HG02884 (cell line): Measurements from ENCODE around the gene CCNB2.
"Not testable (repeated sequence)": the region's sequence is repeated elsewhere in the genome, so short reads cannot be mapped to it uniquely, and the experiment has no call there.

Experiments
- ATAC-seq: cut with Tn5 transposase; IDR thresholded peaks from one replicate; pipeline ENCODE4 v1.9.1; 2021; ENCODE audit warnings: mild to moderate bottlenecking, moderate library complexity; ENCODE audit not compliant: unreplicated experiment

The CCNB2 gene

GRCh38 chr15:59104912-59105732 is at the start of gene CCNB2:
TSS of gene CCNB2 (plus strand) at chr15:59105146. CDS start at chr15:59105269, 123 bp downstream.
- ATAC-seq = peak; percentile 98

DNA sequence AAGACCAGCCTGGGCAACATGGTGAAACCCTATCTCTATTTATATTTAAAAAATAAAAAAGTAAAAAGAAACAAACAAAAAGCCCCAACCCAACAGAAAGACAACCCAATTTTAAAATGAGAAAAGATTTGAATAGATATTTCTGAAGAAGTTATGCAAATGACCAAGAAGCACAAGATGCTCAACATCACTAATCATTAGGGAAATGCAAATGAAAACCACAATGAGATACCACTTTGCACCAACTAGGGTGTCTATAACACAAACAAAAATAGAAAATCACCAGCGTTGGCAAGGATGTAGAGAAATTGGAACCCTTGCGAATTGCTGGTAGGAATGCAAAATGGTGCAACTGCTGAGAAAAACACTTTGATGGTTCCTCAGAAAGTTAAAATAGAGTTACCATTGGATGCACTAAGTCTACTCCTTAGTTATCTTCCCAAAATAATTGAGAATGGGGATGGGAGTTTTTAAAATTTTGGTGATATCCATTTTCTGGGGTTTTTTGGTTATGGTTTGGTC is 45.8 kb upstream of the CCNB2 start:
- ATAC-seq = no peak

DNA sequence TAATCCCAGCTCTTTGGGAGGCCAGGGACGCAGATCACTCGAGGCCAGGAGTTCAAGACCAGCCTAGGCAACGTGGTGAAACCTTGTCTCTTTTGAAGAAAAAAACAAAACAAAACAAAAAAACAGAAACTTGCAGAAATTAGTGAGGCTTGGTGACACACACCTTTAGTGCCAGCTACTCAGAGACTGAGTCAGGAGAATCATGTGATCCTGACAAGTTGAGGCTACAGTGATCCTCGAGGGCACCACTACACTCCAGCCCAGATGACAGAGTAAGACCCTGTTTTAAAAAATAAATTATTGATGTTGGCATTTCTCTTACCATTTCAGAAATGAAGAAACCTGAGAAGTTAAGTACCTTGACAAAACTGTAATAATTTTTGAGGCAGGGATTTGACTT is 44.6 kb upstream of the CCNB2 start:
- ATAC-seq = no peak

- ATAC-seq = no peak
Observed at GRCh38 chr15:59063042-59063441, 41.9 kb upstream of the CCNB2 start.

DNA sequence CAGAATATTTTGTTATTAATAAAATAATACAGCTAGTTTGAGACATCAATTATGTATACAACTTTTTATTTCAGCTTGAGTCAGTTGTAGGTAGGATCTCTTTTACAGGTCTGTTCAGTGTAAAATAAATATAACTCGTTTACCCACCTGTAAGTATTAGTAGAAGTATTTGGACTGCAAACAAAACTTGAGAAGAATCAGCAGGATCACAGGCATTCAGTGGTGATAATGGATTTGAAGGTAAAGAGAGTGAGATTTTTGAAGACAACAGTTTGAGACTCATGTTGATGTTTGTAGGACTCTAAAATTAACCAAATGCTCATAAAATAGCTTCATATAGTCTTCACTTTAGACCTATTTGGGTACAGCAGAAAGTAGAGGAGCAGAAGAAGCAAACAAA is 35.5 kb upstream of the CCNB2 start:
- ATAC-seq = no peak

DNA sequence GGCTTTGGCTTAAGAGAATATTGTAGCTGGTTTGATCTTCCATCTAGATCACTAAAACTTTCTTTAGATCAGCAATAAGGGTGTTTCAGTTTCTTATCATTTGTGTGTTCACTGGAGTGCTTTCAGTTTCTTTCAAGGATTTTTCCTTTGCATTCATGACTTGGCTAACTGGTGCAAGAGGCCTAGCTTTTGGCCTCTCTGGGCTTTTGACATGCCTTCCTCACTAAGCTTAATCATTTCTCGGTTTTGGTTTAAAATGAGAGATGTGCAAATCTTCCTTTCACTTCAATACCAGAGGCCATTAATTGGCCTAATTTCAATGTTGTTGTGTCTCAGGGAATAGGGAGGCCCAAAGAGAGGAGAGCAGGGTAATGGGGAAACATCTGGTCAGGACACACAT is 30.3 kb upstream of the CCNB2 start:
- no peak for ATAC-seq

- no peak for ATAC-seq
Observed at GRCh38 chr15:59087731-59088130, 17.2 kb upstream of the CCNB2 start.

DNA sequence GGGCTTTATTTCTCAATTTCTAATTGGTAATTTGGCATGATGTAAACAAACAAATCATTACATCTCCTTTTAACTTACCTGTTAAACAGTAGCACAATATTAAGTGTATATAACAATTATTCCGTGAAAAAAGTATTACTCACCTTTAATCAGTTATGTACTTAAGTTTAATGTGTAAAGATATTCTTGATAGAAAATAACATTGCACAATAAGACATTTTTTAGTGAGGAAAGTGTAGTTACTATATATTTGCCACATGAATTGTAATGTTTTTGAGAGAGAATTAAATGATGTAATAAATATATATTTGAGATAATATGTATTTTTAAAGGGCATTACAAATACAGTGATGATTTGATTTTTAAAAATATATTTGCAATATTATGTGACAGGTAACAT is 10.9 kb upstream of the CCNB2 start:
- ATAC-seq = no peak

GRCh38 chr15:59096429-59096828 is 8.5 kb upstream of the CCNB2 start:
- ATAC-seq = no peak

GRCh38 chr15:59099162-59099685 is 5.7 kb upstream of the CCNB2 start:
- no peak for ATAC-seq

DNA sequence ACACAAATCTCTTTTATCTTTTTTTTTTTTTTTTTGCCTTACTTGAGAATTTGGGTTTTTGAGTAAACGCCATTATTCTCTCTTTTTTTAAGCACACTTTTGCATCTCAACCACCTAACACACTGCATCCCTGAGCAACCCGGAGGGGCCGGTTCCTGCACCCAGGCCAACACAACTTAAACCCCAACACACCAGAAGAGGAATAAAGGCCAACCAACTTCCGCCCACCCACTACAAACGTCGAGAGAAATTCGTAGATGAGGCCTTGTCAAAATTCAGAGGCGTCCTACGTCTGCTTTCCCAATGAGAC is 389 bp upstream of the CCNB2 start:
- ATAC-seq = no peak

GRCh38 chr15:59105854-59106253 is 908 bp downstream of the CCNB2 start:
- ATAC-seq = no peak

DNA sequence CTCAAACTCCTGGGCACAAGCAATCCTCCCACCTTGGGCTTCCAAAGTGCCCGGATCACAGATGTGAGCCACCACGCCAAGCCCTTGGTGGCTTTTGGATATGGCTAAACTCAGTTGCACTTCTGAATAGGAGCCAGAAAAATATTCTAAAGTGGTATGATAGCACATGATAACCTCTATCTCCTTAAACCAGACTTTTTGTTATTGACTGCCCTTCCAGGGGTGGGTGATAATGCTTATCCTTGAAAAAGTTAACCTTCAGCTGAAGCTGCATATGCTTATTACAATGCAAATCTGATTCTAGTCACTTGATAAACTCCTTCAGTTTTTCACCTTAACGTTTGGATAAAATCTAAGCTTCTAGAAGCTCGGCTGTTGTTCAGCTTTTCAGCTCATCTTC is 6.3 kb downstream of the CCNB2 start:
- ATAC-seq = no peak

GRCh38 chr15:59115047-59115446 is 10.1 kb downstream of the CCNB2 start:
- no peak for ATAC-seq

DNA sequence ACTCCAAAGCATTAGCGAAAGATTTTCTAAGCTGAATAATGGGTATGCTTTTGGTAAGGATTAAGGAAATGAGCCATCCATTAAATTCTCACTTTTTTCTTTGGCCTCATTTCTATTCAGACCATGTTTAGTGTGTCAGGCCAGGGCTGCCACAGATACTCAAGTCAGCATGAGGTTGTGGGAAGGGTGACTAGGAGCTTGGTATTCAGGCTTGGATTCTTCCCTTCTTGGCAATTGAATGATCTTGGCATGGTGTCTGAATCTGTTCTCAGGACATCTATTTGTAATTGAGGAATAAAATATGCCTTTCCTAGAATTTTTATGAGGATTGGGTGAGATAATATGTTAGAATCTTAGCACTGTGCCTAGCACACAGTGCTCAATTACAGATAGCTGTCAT is 11.2 kb downstream of the CCNB2 start:
- no peak for ATAC-seq

DNA sequence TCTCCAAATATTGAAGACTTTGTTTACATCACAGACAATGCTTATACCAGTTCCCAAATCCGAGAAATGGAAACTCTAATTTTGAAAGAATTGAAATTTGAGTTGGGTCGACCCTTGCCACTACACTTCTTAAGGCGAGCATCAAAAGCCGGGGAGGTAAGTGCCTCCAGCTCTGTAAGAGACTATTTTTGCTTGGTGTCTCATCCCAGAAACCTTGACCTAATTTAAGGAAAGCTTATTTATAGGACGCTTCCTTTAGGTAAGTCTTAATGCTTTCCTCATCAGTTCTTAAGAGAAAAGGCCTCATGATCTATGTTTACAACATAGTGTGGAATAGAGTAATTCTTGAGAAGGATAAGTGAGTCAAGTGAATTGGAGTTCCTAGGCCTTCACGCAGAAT is 11.8 kb downstream of the CCNB2 start:
- no peak for ATAC-seq

- ATAC-seq = no peak
Observed at GRCh38 chr15:59119625-59120024, 14.7 kb downstream of the CCNB2 start.

DNA sequence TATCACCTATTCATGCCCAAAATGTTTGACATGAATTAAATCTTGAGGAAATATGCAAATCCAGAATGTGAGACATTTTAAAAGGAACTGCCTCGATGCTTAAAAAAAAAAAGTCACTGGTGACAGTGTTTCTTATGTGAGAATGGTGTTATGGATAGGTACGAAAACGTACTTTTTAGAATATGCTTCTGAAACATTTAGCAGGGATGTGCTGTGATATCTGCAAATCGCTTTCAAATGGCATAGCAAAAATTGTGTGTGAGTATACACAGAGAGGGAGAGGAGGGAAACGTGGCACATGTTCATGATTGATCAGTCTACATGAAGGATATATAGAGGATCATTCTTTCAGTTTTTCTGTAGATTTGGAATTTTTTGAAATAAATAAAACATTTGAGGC is 16.0 kb downstream of the CCNB2 start:
- ATAC-seq = no peak

DNA sequence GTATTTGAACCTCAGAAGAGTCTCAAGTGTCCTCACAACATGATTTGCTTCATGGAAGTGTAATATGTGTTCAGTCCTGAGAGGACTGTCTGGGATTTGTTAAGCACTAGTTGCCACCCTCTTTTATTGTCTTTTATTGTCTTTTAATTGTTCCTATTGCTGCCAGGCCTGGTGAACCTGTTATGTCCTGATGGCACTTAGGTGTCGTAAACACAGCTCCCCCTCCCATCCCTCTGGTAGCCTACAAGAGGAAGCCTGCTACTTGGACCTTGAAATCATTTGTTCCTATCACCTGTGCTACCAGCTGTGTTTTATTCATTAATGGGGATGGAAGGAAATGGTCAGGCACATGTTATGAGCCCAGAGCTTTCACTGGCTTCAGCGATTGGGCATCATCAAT is 19.3 kb downstream of the CCNB2 start:
- no peak for ATAC-seq

- ATAC-seq = not testable (repeated sequence)
Observed at GRCh38 chr15:59125683-59126082, 20.7 kb downstream of the CCNB2 start.

- ATAC-seq = not testable (repeated sequence)
Observed at GRCh38 chr15:59127255-59127654, 22.3 kb downstream of the CCNB2 start.

DNA sequence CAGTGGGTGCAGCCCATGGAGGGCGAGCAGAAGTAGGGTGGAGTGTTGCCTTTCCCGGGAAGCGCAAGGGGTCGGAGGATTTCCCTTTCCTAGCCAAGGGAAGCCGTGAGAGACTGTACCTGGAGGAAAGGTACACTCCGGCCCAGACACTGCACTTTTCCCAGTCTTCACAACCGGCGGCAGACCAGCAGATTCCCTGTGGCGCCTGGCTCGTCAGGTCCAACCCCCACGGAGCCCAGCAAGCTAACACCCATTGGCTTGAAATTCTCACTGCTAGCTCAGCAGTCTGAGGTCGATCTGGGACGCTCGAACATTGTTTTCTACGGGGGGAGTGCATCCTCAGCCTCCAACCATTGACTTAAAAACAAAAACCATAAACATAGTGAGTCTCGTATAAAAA is 26.5 kb downstream of the CCNB2 start:
- no peak for ATAC-seq
